ENCODE results near the gene DPYD.

DNA sequence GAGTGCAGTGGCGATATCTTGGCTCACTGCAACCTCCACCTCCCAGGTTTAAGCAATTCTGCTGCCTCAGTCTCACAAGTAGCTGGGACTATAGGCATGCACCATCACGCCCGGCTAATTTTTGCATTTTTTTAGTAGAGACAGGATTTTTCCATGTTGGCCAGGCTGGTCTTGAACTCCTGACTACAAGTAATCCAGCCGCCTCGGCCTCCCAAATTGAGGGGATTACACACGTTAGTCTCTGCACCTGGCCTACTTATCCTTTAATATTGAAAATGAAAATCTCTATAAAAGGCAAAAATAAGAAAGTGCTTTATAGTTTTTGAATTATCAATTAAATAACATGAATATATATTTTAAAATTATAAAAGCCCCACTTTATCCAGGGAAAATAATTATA is 190.6 kb downstream of the DPYD start:
- TF ChIP-seq, protein P1, sequence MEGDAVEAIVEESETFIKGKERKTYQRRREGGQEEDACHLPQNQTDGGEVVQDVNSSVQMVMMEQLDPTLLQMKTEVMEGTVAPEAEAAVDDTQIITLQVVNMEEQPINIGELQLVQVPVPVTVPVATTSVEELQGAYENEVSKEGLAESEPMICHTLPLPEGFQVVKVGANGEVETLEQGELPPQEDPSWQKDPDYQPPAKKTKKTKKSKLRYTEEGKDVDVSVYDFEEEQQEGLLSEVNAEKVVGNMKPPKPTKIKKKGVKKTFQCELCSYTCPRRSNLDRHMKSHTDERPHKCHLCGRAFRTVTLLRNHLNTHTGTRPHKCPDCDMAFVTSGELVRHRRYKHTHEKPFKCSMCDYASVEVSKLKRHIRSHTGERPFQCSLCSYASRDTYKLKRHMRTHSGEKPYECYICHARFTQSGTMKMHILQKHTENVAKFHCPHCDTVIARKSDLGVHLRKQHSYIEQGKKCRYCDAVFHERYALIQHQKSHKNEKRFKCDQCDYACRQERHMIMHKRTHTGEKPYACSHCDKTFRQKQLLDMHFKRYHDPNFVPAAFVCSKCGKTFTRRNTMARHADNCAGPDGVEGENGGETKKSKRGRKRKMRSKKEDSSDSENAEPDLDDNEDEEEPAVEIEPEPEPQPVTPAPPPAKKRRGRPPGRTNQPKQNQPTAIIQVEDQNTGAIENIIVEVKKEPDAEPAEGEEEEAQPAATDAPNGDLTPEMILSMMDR (IDR thresholded peaks at IDR 0.05) = no peak
- TF ChIP-seq POLR2A (IDR thresholded peaks at IDR 0.05) = no peak
